PFSK-1 (cell line): ENCODE measurements around the gene PODXL2.

ENCODE experiments used
- FOXP2 ChIP-seq: optimal IDR thresholded peaks from 2 replicates; pipeline ENCODE3; 2011; ENCODE audit warnings: borderline replicate concordance, control low read depth, inconsistent platforms; ENCODE audit not compliant: insufficient read depth; ENCODE audit errors: extremely low read length, extremely low read depth
- POLR2AphosphoS5 ChIP-seq: IDR thresholded peaks from 2 replicates; pipeline ENCODE4 v1.6.1; 2012; ENCODE audit warnings: low read depth, mild to moderate bottlenecking, control low read depth, low read length, moderate library complexity
- REST ChIP-seq, 2 experiments: IDR thresholded peaks; 2 replicates each; pipeline versions ENCODE4 v1.6.1 to v1.8.0; 2011 to 2012; ENCODE audit warnings: low read depth in 2 of 2, low read length in 2 of 2, control low read depth in 1 of 2, inconsistent platforms in 1 of 2, mild to moderate bottlenecking in 1 of 2, moderate library complexity in 1 of 2; ENCODE audit not compliant: insufficient read depth in 1 of 2
- SIN3A ChIP-seq: IDR thresholded peaks from 2 replicates; pipeline ENCODE4 v1.6.1; 2012; ENCODE audit warnings: mild to moderate bottlenecking, low read length, moderate library complexity, borderline replicate concordance; ENCODE audit not compliant: insufficient read depth
- TAF1 ChIP-seq: IDR thresholded peaks from 2 replicates; pipeline ENCODE4 v1.6.1; 2012; ENCODE audit warnings: low read length, control low read depth, borderline replicate concordance; ENCODE audit not compliant: insufficient read depth

PODXL2 gene

DNA sequence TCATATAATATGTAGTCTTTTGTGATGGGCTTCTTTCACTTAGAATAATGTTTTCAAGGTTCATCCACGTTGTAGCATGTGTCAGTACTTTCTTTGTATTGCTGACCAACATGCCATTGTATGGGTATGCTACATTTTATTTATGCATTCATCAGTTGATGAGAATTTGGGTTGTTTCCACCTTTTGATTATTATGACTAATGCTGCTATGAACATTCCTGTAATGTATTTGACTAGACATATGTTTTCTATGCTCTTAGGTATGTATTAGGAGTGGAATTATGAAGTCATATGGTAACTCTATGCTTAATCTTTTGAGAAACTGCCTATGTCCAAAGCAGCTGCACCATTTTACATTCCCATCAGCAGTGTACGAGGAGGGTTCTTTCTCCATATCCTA lies 3.2 kb upstream of the PODXL2 start:
- TF ChIP-seq REST (IDR thresholded peaks at IDR 0.05; ENCODE audit: insufficient read depth in 1 of 2, low read depth in 2 of 2, low read length in 2 of 2), result no peak
- TF ChIP-seq FOXP2, result no peak
- TF ChIP-seq POLR2AphosphoS5, result no peak
- no peak for TF ChIP-seq SIN3A
- TF ChIP-seq TAF1, result no peak

DNA sequence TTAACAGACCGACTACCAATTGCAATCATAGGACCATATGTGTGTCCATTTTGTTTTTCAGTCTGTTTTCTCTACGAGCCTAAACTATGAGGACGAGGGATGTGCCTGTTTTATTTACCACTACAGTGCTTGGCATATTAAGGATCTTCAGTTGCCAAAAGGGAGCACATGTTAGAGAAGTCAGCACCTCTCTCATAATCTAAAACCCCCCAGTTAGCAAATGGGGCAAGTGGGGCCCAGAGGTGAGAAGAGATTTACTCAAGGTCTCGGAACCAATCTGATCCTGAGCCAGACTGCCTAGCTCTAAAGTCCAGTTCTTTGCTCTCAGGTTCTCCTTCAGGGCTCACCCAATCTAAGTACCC lies 578 bp upstream of the PODXL2 start:
- TF ChIP-seq FOXP2 (no peak), SIN3A (no peak), POLR2AphosphoS5 (no peak), TAF1 (no peak), REST (IDR thresholded peaks at IDR 0.05; ENCODE audit: insufficient read depth in 1 of 2, low read depth in 2 of 2, low read length in 2 of 2) (no peak)

DNA sequence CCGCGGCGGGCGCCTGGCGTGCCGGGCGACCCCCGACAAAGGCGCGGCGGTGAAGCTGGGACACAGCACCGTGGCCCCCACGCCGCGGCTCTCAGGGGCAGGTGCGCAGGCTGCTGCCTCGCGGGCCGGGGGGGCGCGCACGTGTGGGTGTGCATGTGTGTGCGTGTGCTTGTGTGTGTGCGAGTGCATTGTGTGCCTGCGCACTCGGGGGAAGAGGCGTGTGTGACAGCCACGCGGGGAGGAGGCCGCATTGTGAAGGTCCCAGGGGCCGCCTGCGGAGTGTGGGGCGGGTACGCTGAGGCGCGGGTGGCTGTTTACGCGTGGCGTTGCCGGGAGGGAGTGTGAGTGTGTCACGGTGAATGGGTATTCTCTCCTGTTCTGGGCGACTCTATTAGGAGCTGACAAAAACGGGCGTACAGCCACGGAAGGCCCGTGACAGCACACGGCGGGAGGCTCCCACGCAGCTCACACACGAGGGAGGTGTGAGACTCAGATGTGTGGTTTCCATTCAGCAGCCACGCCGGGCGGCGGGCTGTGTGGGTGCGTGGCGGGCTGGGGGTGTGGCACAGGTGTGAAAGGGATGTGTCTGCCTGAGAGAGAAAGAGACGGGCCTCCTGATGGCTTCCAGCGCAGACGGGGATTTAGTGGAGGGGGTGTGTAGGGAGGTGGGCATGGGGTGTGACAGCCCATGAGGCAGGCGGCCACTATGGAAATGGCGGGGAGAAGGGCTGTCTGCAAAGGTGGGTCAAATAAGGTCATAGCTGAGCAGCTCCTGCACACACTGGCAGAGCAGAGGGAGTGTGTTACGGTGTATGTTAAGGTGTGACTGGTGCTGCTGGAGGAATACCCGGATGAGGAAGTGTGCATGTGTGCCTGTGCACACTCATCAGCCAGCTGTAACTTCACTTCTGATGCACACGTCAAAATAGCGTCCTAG lies 750 bp downstream of the PODXL2 start:
- TF ChIP-seq SIN3A (no peak), POLR2AphosphoS5 (no peak)

DNA sequence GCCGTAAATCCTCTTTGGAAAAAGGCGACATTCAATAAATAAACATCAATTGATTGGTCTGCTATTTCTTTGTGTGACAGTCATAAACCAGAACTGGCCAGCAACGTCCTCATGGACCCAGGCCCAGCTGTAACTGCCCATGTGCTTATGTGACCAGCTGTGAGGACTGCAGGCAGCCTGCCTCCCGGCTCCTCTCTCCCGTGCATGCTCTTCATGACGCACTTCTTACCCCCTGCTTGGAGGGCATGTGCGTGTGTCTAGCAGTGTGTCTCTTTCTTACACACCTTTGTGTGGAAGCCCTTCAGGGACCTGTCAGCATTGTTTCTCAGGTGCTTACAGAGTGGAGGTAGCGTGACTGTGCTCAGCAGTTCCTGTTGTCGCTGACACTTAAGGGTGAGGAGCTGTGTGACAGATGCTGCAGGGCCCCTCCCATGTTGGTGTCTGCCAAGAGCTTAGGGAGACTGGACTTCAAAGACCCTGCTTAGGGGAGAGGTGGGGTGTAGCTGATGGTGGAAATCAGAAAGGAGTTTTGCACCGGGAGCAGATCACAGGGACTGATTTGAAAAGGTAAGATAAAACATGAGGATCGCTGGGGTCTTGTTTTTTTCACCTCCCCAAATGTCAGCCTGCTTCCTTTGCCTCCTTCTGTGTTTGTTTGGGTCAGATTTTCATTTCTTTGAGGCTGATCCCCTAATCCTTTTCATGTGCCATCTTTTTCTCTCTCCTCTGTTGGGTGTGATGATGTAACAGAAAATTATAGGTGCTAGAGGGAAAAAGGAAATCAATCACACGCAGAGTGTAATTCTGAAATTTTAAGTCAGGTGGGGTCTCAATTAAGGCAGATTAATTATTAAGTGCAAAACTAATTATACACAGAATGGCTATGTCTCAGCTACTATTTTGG lies 2.1 kb downstream of the PODXL2 start:
- TF ChIP-seq POLR2AphosphoS5, result no peak
- TF ChIP-seq FOXP2, result no peak
- TF ChIP-seq SIN3A, result no peak
- no peak for TF ChIP-seq TAF1
- no peak for TF ChIP-seq REST (IDR thresholded peaks at IDR 0.05; ENCODE audit: insufficient read depth in 1 of 2, low read depth in 2 of 2, low read length in 2 of 2)

DNA sequence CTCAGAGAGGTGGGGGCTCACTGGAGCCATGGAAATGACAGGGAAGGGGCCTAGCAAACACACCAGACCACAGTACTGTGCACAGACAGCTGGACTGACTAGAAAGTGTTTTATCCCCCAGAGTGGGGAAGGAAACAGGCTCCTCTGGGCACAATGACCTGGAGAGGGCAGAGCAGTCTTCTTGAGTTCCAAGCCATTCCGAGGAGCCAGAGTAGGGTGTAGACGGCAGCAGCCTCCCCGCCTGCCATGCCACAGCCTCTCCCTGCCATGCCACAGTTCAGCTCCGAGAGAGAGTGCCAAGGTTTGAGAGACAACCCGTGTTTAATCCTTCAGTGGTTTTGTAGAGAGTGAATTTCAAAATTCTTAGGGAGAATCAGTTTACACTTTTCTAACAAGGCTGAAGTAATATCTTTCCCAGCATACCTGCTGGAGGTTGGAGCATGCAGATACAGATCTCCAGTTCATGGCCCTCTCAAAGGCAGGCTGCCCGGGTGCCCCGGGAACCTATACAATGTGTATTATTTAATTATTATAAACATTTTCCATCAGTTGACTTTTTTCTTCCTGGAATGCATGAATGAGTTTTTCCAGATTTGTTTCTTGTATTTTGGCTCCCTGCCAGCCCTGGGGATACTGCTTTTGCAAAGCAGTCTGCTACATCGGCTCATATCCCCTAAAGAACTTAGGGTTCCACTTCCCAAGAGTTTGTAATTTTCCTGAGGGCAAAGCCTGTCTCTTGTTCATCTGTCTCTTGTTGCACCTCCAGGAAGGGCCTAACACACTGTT lies 3.2 kb downstream of the PODXL2 start:
- TF ChIP-seq TAF1, result no peak
- no peak for TF ChIP-seq POLR2AphosphoS5
- no peak for TF ChIP-seq FOXP2
- no peak for TF ChIP-seq SIN3A
- TF ChIP-seq REST (IDR thresholded peaks at IDR 0.05; ENCODE audit: insufficient read depth in 1 of 2, low read depth in 2 of 2, low read length in 2 of 2), result no peak
